Measurements from ENCODE around the gene RBMS1.

Gene RBMS1

DNA sequence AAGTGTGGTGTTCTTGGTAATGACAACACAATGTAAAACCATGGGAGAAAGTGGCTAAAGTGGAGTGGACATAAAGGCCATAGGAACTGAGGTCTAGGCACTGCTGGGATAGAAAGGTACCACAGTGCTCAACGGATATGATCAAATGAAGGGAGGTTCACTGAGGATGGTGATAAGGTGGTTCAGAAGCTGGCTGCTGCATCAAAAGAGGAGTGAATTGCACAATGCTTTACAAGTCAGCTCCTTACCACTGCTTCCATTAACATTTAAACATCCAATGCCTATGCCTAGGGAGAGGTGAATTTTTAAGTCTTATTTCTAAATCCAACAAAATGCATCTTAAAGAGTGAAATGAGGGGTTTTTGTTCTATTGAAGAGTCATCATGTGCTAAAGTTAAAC, 193.4 kb downstream of the RBMS1 start:
- no peak for DNase-seq (ENCODE audit: low read depth)

DNA sequence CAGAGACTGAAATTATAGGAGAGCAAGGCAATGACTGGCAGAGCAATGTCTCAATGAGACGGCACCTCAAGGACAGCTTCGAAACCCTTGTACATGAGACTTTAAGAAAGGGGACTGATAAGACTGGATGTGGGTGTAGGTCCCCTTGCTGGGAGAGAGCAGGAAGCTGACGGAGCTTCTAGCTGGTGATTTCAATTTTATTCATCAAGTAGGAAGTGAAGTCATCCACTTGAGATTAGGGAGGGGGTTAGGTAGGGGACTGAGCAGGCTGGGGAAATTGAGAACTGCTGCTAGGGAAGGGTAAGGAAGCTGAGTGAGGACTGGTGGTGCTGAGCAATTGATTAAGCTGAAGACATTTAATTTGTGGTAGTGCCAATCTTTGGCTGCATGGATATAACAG, 194.1 kb downstream of the RBMS1 start:
- no peak for DNase-seq (ENCODE audit: low read depth)

DNA sequence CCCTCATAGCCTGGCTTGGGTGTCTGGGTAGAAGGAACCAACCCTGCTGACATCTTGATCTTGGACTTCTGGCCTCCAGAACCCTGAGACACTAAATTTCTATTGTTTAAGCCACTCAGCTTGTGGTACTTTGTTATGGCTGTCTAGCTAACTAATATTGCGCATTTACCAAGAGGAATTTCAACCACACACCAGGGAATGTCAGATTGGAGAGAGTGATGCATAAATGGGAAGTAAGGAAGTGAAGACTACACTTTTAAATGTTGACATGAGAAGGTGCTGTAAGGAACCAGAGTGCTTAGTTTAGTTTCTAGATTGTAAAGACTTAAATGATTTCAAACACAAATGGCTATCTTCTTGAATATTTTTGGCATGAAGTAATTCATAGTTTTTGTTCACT, 194.6 kb downstream of the RBMS1 start:
- DNase-seq (ENCODE audit: low read depth): no peak

- DNase-seq (ENCODE audit: low read depth): no peak
Measured at GRCh38 chr2:160295519-160296207, 197.9 kb downstream of the RBMS1 start.

- DNase-seq (ENCODE audit: low read depth): no peak
Measured at GRCh38 chr2:160294889-160295288, 198.7 kb downstream of the RBMS1 start.

- DNase-seq (ENCODE audit: low read depth): no peak
Measured at GRCh38 chr2:160294339-160294803, 199.2 kb downstream of the RBMS1 start.

DNA sequence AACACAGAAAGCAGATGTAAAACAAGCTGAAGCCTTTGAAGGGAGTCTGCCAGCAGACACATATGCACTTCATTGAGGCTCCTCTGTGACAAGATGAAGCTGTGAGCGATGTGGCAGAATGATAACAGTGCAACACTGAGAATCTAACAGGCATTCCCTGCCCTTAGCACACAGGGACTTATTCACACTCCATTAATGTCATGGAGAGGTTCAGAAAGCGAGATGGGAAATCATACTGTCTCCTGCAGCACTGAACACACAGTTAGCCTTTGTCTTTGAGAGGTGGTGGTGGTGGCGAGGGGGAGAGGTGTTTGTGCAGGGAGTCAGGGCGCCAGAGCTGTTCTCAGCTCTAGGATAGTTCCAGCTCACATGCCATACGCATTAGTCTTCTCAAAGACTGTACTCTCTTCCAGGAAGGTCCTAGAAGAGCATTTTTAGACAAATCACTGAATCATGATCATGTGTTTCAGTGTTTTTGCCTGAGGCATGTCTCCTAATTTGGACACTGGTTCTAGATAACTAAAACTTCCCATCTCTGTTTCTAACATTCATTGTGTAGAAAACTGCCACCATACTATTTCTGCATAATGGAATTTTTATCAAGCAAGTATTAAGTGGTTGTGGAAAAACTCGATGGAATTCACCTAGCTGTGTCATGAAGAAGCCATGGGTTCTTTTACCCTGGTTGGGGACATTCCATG, 200.1 kb downstream of the RBMS1 start:
- no peak for DNase-seq (ENCODE audit: low read depth)

GRCh38 chr2:160292225-160292624, 201.4 kb downstream of the RBMS1 start:
- DNase-seq (ENCODE audit: low read depth): no peak

DNA sequence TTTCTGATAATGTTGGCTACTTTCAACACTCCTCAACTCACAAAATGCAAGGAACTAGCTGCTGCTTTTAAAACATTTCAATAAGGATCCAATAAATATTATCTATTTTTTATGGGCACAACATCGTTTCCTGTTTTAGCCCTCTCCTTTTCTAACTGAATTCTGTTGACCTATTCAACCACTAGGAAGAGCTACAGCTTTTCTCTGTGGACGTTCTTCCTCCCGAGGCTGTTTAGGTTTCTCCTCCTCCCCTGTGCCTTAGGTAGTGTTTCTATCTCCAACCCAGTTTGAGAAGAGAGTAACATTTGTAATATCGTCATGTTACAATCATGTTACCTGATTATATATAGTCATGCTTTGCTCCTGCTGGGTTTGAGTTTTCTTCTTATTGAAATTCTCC, 202.2 kb downstream of the RBMS1 start:
- DNase-seq (ENCODE audit: low read depth): no peak

DNA sequence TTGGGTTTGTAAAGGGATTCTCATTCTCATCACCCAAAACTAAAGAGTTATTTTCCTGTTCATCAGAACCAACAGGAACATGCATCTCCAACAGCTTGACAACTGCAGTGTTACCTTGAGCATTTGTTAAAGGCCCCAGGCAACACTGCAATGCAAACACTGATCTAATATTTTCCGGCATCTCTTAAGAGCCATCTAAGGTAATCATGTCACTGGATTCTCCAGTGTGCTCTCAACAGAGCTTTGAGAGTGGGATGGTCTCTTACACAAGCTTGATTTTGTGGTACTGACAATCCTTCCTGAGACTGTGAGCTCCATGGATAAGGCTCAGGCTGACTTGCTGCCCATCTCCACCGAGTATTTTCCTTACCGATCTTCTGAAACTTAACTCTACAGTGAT, 203.0 kb downstream of the RBMS1 start:
- DNase-seq (ENCODE audit: low read depth): no peak

GRCh38 chr2:160289831-160290230, 203.8 kb downstream of the RBMS1 start:
- DNase-seq (ENCODE audit: low read depth): no peak

DNA sequence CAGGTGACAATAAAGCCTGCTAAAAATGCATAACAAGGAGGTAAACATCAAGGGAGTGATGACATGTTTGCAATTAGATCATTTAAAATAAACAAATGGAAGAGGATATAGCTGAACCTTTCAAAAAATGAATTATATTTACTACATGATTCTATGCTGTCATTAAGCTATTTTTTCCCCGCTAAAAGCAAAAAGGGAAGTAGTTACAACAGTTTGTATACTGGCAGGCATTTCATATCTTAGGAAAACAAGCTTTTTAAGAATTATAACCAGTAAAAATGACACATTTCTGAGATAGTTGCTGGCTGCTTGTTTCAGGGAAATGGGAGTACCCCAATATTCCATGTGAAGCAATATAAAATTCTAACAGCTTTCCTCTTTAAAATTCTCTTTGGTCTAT, 204.5 kb downstream of the RBMS1 start:
- no peak for DNase-seq (ENCODE audit: low read depth)

DNA sequence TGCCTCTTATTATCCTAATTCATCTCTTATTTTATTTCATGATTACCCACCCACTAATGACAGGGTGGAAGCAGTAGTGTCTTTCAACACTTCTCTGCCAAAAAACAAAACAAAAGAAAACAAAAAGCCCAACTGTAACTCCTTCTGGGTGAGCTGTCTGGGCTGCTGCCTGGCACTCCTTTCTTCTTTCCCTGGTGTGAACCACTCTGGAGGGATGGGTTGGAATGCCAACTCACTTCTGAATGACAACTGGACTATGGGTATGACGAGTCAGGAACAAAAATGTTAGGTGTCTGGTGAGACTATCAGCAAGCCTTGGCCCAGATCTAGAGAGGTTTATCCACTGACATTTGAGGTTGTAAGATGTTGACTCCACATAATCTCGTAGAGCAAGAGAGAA, 205.3 kb downstream of the RBMS1 start:
- DNase-seq (ENCODE audit: low read depth): no peak

DNA sequence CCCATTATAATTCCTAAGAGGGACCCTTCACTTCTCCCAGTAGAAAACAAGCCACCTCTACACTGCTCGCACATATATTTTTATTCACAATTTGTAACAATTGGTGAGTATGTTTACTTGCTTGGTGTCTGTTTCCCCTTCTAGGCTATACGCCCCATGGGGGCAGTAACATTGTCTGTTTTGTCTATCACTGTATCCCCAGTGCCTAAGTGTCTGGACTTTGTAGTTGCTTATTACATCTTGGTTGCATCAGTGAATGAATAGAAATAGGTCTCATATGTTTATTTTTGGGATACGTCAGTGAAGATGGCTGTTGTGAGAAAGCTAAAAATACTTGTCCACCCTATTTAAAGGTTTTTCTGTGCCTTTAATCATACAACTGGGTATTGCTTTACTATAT, 206.1 kb downstream of the RBMS1 start:
- DNase-seq (ENCODE audit: low read depth): no peak

- no peak for DNase-seq (ENCODE audit: low read depth)
Measured at GRCh38 chr2:160286551-160286950, 207.1 kb downstream of the RBMS1 start.

DNA sequence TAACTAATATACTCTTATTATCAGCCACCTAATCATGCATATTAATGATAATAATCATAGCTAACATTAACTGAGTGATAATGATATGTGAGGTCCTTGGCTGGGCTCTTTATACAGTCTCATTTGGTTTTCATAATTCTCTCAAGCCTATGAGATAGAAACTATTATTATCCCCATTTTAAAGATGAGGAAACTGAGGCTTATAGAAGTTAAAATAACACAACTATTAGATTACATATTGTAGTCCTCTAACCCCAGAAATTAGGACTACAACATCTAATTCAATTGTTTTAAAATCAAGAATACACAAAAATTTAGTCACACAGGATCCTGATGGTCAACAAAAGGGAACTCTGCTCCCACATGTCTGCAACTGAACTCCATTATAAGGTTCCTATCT, 209.9 kb downstream of the RBMS1 start:
- DNase-seq (ENCODE audit: low read depth): no peak

DNA sequence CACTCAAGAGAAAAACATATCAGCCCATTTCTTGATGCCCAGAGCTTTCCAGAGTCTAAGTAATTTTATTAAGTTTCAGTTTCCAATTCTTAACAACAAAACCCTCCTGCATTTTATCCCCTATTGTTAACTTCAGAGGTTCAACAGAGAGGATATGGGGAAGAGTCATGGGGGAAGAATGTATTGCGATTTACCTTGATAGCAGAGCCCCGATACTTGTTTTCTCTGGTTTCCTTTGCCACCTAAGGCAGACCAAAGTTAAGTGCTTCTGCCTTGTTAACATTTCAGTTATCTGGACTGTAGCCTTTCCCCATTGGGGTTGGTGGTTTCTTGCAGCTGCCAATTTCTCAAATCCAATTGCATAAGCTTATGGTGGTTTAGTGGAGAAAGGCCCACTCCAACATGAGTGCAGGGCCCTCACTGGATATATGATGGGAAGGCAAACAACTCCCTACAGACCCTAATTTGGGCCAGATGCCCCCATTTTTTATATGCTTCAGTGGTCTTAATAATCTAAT, 211.5 kb downstream of the RBMS1 start:
- no peak for DNase-seq (ENCODE audit: low read depth)

GRCh38 chr2:160281213-160281612, 212.4 kb downstream of the RBMS1 start:
- DNase-seq (ENCODE audit: low read depth): no peak

DNA sequence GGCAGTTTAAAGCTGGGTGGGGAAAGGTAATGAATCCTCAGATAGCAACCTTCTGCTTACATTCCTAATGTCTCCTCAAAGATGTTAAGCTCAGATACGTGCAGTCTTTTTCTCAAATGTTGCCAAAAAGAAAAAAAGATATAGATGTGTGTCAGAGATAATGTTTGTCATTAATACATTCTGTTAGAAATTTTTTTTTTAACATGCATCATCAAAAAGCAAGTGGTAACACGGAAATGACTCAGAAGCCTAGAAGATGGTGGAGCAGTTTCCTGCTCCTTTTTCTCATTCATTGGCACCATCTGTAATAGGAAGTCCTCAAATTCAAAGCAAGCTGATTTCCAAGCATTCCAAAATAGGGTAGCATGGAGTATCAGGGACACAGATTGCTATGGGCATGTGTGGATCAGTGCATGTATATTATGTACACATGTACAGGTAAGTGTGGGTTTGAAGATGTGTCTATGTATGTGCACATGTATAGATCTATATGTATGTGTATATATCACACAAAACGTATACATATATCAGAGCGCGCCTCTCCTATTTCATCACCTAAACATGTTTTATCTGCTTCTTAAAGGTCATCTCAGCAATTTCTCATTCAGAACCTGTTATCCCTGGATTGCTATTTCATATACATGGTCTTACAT, 213.7 kb downstream of the RBMS1 start:
- DNase-seq (ENCODE audit: low read depth): no peak

DNA sequence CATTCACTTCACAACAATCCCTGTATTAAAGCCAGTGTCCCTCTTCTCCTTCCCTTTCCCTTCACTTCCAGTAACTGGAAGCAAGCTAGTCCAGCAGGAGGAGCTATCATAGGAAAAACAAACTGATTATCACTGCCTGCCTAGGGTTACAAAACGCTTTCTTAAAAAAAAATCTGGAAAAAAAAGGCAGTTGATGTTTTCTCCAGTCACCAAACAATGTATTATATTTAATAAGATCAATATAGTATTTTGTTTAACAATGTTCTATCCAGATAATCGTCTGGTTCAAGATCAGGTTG, 214.8 kb downstream of the RBMS1 start:
- DNase-seq (ENCODE audit: low read depth): no peak

- no peak for DNase-seq (ENCODE audit: low read depth)
Measured at GRCh38 chr2:160278101-160278878, 215.3 kb downstream of the RBMS1 start.

DNA sequence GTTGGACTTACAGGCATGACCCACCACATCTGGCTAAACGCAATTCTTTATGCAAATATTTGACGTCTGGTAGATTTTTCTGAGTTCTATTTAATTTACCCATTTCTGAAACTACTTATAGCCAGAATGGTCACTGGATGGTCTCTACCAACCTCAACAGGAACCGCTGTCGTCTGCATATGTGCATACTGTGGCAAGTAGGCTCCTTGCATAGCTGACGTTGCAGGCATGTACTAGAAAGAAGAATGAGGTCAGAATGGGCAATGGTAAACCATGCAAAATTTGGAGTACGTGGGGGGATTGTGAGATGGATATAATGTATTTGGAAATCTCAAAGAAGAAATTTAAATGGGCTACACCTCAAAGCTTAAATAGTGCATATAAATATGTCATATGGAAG, 216.5 kb downstream of the RBMS1 start:
- DNase-seq (ENCODE audit: low read depth): no peak

- DNase-seq (ENCODE audit: low read depth): no peak
Measured at GRCh38 chr2:160275656-160276055, 218.0 kb downstream of the RBMS1 start.

All from stimulated activated CD8-positive, alpha-beta memory T cell treated with anti-CD3 and anti-CD28 coated beads, Interleukin-15, amount 100 ng/mL, for 1 hour (primary cell).